OCI-LY7 (cell line): Measurements from ENCODE around the gene KLK13.

Source experiments
- CTCF ChIP-seq: fragments of 200-600 bp; sonication (generic); conservative IDR thresholded peaks from 2 replicates; pipeline ENCODE4 v1.5.1; 2014; ENCODE audit warnings: mild to moderate bottlenecking, antibody characterized with exemption, low read length, moderate library complexity, mixed read lengths
- EZH2phosphoT487 ChIP-seq: fragments of 200-600 bp; sonication (generic); IDR thresholded peaks from 2 replicates; pipeline ENCODE4 v1.6.1; 2018; ENCODE audit warnings: low read depth, borderline replicate concordance, mild to moderate bottlenecking, mixed run types, antibody characterized with exemption, low read length, moderate library complexity, mixed read lengths

GRCh38 chr19:51031880-51032225 is 33.0 kb downstream of the KLK13 start:
- no peak for TF ChIP-seq EZH2phosphoT487
- no peak for TF ChIP-seq CTCF
